ENCODE data around the gene DENND1A. TPM values are rescaled to one million over a fixed set of nuclear protein-coding genes. Genes with fewer than 3 reads are reported as not detected.
A peak's percentile ranks its signal among the peaks of the same experiment; 100 is the strongest.

Gene DENND1A
- total and polyA plus RNA-seq, 2 experiments from 2014 or later, result 13.1 to 28.7 TPM

DNA sequence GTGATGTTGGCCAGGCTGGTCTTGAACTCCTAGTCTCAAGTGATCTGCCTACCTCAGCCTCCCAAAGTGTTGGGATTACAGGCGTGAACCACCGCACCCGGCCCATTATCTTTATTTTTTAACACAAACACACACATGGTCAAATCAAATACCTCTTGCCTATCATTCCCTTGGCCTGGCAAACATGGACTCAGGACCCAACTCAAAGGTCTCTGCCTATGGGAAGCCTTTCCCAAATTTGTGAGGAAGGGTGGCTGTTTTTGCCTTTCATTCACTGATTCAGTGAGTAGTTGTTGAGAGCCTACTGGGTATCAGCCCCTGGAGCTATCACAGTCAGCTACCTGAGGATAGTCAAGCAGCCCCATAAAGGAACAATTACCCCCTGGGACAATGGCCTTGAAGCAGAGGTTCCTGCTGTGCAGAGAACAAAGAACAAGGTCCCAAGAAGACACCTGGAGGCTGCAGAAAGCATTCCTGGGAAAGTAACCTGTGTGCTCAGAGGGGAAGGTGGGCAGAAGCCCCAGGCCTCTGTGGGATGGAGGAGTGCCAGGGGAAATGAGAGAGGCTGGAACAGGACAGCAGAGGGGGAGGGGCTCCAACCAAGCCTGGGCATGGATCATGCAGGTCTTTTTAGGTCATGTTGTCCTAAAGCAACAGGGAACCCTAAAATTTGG, 447.5 kb downstream of the DENND1A start:
- peak; percentile 64 for DNase-seq (ENCODE audit: low spot score)
- no peak overlapping the region for H3K4me3 ChIP-seq
- H3K27me3 ChIP-seq (ENCODE audit: insufficient read depth), result no peaks in the 10 kb centered on the region
- no peaks in the 10 kb centered on the region for H3F3A ChIP-seq (replicated peaks; ENCODE audit: low read depth)
- peaks cover 35% of the 10 kb centered on the region for H3K4me1 ChIP-seq (ENCODE audit: insufficient read depth)
- ATAC-seq, result peak; percentile 85
- no peaks in the 10 kb centered on the region for H3K79me2 ChIP-seq (replicated peaks; ENCODE audit: insufficient read depth)
- Mint-ChIP-seq H3K9me3 (no peaks in the 10 kb centered on the region; the same call in 1 of the 3 replicates), H3K27ac (peak overlapping the region; percentile 5; the same call in 1 of the 2 replicates), H3K4me3 (no peak overlapping the region), H3K4me1 (peaks cover 39% of the 10 kb centered on the region), H3K27me3 (ENCODE audit: insufficient read depth, low read depth, poor library complexity) (peaks cover 4% of the 10 kb centered on the region), H3K36me3 (ENCODE audit: low read depth) (no peaks in the 10 kb centered on the region)
- no peaks in the 10 kb centered on the region for H3K36me3 ChIP-seq (ENCODE audit: insufficient read depth)
- H3K27ac ChIP-seq (ENCODE audit: low read depth), result peak overlapping the region; percentile 59; the same call in 1 of the 2 replicates
- H3K9me2 ChIP-seq (ENCODE audit: insufficient read depth), result no peaks in the 10 kb centered on the region; the same call in 1 of the 2 replicates
- peak overlapping the region; percentile 68 for H3K4me2 ChIP-seq
- peaks cover 5% of the 10 kb centered on the region; the same call in 1 of the 2 replicates for H4K20me1 ChIP-seq (replicated peaks; ENCODE audit: insufficient read depth)
- TF ChIP-seq STAT1 (IDR thresholded peaks at IDR 0.05; ENCODE audit: unreplicated experiment) (no peak), ZNF114 (CRISPR knock-in tag; IDR thresholded peaks at IDR 0.05) (0 out of 2 replicates have a peak, but pooled peaks have one; percentile 46), EZH2 (IDR thresholded peaks at IDR 0.05; ENCODE audit: low read depth, unreplicated experiment) (no peak), ZNF331 (CRISPR knock-in tag; IDR thresholded peaks at IDR 0.05; ENCODE audit: low read depth) (no peak), CREB1 (CRISPR knock-in tag; IDR thresholded peaks at IDR 0.05; ENCODE audit: low read depth) (no peak), ZNF462 (CRISPR knock-in tag; IDR thresholded peaks at IDR 0.05) (peak; percentile 92), NANOG (IDR thresholded peaks at IDR 0.05; ENCODE audit: borderline replicate concordance) (peak; percentile 54), EZH2phosphoT487 (IDR thresholded peaks at IDR 0.05; ENCODE audit: unreplicated experiment) (no peak), POLR2AphosphoS5 (IDR thresholded peaks at IDR 0.05; ENCODE audit: low read depth) (no peak), JUNB (IDR thresholded peaks at IDR 0.05; ENCODE audit: unreplicated experiment) (no peak), ETS1 (IDR thresholded peaks at IDR 0.05) (no peak)
- TF ChIP-seq, protein P1, sequence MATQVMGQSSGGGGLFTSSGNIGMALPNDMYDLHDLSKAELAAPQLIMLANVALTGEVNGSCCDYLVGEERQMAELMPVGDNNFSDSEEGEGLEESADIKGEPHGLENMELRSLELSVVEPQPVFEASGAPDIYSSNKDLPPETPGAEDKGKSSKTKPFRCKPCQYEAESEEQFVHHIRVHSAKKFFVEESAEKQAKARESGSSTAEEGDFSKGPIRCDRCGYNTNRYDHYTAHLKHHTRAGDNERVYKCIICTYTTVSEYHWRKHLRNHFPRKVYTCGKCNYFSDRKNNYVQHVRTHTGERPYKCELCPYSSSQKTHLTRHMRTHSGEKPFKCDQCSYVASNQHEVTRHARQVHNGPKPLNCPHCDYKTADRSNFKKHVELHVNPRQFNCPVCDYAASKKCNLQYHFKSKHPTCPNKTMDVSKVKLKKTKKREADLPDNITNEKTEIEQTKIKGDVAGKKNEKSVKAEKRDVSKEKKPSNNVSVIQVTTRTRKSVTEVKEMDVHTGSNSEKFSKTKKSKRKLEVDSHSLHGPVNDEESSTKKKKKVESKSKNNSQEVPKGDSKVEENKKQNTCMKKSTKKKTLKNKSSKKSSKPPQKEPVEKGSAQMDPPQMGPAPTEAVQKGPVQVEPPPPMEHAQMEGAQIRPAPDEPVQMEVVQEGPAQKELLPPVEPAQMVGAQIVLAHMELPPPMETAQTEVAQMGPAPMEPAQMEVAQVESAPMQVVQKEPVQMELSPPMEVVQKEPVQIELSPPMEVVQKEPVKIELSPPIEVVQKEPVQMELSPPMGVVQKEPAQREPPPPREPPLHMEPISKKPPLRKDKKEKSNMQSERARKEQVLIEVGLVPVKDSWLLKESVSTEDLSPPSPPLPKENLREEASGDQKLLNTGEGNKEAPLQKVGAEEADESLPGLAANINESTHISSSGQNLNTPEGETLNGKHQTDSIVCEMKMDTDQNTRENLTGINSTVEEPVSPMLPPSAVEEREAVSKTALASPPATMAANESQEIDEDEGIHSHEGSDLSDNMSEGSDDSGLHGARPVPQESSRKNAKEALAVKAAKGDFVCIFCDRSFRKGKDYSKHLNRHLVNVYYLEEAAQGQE (IDR thresholded peaks at IDR 0.05; ENCODE audit: unreplicated experiment), result no peak
- TF ChIP-seq, protein P2, sequence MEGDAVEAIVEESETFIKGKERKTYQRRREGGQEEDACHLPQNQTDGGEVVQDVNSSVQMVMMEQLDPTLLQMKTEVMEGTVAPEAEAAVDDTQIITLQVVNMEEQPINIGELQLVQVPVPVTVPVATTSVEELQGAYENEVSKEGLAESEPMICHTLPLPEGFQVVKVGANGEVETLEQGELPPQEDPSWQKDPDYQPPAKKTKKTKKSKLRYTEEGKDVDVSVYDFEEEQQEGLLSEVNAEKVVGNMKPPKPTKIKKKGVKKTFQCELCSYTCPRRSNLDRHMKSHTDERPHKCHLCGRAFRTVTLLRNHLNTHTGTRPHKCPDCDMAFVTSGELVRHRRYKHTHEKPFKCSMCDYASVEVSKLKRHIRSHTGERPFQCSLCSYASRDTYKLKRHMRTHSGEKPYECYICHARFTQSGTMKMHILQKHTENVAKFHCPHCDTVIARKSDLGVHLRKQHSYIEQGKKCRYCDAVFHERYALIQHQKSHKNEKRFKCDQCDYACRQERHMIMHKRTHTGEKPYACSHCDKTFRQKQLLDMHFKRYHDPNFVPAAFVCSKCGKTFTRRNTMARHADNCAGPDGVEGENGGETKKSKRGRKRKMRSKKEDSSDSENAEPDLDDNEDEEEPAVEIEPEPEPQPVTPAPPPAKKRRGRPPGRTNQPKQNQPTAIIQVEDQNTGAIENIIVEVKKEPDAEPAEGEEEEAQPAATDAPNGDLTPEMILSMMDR (conservative IDR thresholded peaks at IDR 0.05; ENCODE audit: low read depth in 2 of 2), result no peak
- H2AFZ ChIP-seq, result no peak overlapping the region
